NCI-H2227 (cell line): ENCODE results near the gene MAGOH.
"Not testable (repeated sequence)": the region's sequence is repeated elsewhere in the genome, so short reads cannot be mapped to it uniquely, and the experiment has no call there.

ENCODE experiments used
- DNase-seq: peaks from one replicate; lab custom pipeline; 2025; ENCODE audit not compliant: unreplicated experiment; lab: John Stamatoyannopoulos, UW

MAGOH gene

DNA sequence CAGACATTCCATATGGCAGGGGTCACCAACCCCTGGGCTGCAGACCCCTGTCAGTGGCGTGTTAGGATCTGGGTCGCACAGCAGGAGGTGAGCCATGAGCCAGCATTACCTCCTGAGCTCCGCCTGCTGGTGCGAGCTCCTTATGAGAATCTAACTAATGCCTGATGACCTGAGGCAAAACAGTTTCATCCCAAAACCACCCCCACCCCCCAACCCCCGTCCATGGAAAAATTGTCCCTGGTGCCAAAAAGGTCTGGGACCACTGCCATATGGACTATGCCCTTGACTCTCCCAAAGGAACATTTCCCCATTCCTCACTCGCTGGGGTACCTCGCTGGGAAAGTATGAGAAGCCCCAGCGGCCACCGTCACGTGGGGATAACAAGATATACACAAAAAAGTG, 48.1 kb downstream of the MAGOH start:
- no peak for DNase-seq

- no peak for DNase-seq
Measured at GRCh38 chr1:53189061-53189460, 49.3 kb downstream of the MAGOH start.

DNA sequence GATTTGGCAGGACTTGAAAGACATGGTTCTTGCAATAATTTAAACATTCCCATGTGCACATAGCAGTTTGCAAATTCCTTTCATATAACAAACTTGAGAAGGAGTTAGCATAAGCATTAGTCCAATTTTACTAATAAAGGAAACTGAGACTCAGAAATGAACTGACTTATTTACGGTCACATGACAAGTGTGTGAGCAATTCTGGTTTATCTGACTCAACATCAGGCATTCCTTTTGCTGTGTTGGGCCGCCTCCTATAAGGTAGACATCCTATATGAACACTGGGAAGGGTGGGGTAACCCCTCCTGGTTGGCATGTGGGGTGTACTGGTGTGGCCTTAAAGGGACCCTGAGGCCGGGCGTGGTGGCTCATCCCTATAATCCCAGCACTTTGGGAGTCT, 50.2 kb downstream of the MAGOH start:
- no peak for DNase-seq

DNA sequence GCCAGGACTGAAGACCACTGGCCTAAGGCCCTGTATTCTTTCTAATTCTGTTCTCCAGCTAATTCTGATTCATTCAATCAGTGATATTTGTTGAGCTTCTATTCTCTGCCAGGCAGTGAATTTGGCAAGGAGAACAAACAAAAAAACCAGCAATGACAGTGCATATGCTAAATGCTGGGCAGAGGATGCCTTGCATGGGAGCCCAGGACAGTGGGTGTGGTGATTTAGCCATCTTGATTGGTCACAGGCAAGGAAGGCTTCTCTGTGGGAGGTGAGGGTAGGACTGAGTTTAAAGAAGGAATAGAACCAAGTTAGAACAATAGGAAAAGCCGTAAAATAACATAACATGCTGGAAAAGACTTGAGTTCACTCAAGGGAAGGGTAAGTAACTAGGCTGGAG, 50.9 kb downstream of the MAGOH start:
- DNase-seq, result no peak

- DNase-seq, result no peak
Measured at GRCh38 chr1:53186533-53186932, 51.8 kb downstream of the MAGOH start.

GRCh38 chr1:53185955-53186297, 52.4 kb downstream of the MAGOH start:
- not testable (repeated sequence) for DNase-seq

- DNase-seq, result no peak
Measured at GRCh38 chr1:53183095-53183990, 55.0 kb downstream of the MAGOH start.

DNA sequence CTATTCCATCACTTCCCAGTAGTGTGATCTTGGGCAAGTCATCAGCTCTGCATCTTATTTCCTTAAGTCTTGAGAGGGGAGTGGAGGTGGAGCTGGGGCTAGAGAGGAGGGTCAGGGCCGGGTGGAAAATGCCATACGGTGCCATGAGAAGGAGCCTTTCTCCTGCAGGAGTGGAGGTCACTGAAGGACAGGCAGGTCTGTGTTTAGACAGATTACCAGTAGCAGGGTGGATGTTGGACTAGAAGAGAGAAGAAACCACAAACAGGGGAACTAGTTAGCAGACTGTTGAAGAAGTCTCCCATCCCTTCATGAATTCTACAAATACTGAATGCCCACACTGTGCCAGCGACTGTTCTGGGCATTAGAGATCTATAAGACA, 55.6 kb downstream of the MAGOH start:
- no peak for DNase-seq

GRCh38 chr1:53182111-53182593, 56.2 kb downstream of the MAGOH start:
- DNase-seq, result peak; percentile 87

- no peak for DNase-seq
Measured at GRCh38 chr1:53180951-53181350, 57.4 kb downstream of the MAGOH start.

- no peak for DNase-seq
Measured at GRCh38 chr1:53180226-53180625, 58.1 kb downstream of the MAGOH start.
